NCI-H2081 (cell line): ENCODE results near the gene CMBL.
A peak's percentile ranks its signal among the peaks of the same experiment; 100 is the strongest.
"Not testable (repeated sequence)": the region's sequence is repeated elsewhere in the genome, so short reads cannot be mapped to it uniquely, and the experiment has no call there.

ENCODE experiments used
- DNase-seq, 2 experiments: peaks; one replicate each; lab custom pipeline; 2025; lab: John Stamatoyannopoulos, UW

Gene CMBL

DNA sequence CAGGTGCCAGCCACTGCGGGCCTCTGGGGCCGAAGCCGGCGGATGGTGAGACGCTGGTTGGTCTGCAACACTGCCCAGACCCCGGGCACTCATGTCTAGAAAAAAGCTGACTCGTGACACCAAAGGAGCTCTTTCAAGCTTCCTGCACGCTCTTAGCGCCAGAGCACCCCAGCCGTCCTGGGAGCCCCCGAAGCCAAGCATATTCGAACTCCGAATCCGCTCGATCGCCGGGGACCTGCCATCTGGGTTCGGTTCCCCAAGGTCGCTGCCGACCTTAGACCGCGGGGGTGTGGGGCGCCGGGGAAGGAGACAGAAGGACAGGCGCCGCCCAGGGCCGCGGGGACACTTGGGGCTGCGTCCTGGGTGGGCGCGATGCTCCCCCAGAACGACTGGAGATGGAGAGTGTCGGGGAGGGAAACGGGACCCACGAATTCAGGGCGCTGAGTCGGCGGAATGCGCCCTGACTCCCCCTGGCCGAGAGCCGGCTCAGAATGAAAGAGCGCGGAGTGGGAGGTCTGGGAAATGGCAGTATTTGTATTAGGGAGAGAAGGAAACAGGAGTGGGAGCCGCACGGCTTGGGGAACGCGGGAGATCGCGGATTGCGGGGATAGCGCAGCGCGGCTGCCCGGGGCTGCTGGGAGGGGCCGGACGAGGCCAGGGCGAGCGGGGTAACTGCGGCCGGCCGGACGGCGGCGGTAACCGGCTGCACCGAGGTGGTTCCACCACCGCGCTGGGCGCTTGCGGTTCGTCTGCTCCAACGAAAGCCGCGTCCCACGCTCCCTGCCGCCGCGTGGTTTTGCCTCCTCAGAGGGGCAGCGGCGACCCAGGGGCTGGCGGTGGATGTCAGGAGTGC is 25.7 kb upstream of the CMBL start:
- no peak for DNase-seq

DNA sequence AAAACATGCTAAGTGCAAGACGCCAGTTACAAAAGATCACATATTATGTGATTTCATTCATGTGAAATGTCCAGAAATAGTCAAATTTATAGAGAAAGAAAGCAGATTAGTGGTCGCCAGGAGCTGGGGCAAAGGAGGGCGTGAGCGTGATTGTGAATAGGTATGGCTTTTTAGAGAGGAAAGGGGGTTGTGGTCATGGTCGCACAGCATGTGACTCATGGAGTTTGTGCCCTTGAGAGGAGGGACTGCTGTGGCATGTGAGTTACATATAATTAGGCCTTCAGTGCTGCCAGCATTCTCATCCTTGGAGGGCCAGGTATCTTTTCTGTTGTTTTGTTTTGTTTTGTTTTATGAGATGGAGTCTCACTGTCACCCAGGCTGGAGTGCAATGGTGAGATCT is 24.6 kb upstream of the CMBL start:
- peak in 1 of 2 experiments; percentile 39 for DNase-seq

DNA sequence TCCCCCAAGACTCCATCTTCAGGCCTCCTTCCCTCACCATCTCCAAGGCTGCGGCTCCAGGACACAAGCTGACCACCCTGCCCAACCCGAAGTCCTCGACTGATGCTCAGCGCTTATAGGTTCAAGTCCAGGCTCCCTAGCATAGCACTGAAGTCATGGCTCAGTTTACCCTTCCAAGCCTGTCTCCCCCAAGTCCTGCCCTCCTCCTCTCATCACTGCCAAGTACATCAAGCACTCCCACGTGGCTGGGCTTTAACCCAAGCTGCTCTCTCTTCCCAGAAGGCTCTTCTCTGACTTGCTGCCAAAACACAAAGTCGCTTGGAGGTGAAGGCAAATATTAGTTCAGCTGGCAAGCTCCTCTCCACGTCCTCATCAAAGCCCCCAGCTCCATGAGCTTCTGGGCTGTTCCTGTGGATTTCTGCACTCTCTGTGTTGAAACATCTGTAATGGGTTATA is 23.7 kb upstream of the CMBL start:
- DNase-seq, result peak; percentile 97 to 100

DNA sequence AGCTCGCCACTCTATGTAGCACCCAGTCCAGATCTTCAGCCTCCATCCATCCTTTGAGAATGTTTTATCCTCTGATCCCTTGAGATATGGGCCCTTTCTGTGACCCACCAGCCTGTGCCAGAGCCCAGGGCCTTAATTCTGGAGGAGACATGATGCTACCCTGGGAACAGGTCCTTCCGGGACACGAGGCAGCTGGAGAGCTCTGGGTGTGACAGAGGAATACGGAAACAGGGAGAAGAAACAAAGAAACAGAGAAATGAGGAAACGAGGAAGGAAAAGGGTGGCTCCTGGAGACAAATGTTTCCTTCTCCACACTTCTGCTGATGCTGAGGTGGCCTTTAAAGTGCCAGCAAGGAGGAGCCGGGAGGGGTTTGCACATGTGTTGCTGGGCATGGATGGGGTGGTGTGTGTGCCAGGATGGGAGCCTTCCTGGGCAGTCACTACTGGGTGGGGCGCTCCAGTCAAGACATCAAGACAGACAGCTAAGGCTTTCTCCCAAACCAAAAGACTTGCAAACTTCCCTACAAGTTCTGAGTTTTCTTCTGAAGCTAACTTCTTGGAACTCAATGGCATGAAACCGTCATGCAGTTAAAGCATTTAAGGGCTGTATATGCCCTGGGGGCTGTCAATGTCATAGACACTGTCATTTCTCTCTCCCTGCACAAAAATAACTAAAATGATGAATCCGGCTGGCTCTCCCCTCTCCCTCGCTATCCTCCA is 23.0 kb upstream of the CMBL start:
- DNase-seq, result no peak

DNA sequence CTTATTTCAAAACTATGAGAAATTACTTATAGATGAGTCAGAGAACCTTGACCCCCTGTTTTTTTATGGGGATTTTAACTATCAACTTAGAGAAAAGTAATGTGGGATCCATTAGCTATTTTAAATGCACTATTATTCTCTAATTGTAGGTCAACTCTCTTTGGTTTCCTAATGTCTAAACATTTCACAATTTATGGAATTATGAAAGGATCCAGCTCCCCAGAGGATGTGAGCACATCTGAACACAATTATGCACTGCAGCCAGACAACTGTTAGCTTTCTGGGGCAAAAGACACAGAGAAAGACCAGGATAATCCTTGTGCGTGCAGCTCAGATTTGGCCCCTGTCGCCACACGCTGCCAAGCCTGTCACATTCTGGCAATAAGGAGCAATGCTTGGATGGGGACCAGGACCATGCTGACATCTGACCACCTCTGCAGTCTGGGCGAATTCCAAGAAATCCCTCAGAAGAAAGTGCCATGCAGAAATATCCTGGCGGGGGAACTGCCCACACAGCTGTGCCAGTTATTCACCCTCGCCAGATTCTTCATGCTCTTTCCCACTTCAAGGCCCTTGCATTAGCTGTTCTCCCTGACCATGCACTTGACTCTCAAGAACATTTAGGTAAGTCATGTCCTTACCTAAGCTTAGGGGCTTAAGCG is 22.2 kb upstream of the CMBL start:
- DNase-seq, result peak in 1 of 2 experiments; percentile 57

DNA sequence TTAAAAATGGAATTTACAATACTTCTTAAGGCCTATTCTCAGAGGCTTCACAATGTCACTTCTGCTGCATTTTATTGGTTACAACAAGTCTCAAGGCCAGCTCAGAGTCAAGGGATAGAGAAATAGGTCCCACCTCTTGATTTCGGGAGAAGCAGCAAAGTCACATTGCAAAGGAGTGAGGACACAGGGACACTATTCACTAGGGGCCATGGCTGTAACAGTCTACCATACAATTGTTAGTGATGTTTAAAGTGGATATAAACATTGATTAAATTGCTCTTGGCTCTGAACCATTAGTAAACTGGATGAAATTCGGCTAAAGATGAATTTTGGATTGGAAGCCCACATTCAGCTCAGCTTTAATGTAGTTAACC is 21.7 kb upstream of the CMBL start:
- DNase-seq, result no peak

DNA sequence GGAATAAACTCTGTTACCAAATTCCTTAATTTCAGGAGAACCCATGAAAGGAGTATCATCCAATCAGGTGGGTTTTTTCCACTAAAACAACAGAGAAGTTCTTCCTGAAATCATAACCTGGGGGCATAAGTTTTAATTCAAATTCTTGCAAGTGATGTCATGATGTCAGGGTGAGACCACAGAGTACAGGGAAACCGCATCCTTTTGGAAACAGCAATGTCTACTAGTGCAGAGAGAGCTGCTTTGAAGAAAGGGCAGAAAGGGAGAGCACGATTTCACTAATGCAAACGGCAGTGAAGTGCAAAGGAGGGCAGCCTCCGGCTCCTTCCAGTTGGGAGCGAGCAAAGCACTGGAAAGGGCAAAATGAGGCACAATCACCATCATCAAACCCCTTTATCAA is 20.6 kb upstream of the CMBL start:
- DNase-seq, result no peak

DNA sequence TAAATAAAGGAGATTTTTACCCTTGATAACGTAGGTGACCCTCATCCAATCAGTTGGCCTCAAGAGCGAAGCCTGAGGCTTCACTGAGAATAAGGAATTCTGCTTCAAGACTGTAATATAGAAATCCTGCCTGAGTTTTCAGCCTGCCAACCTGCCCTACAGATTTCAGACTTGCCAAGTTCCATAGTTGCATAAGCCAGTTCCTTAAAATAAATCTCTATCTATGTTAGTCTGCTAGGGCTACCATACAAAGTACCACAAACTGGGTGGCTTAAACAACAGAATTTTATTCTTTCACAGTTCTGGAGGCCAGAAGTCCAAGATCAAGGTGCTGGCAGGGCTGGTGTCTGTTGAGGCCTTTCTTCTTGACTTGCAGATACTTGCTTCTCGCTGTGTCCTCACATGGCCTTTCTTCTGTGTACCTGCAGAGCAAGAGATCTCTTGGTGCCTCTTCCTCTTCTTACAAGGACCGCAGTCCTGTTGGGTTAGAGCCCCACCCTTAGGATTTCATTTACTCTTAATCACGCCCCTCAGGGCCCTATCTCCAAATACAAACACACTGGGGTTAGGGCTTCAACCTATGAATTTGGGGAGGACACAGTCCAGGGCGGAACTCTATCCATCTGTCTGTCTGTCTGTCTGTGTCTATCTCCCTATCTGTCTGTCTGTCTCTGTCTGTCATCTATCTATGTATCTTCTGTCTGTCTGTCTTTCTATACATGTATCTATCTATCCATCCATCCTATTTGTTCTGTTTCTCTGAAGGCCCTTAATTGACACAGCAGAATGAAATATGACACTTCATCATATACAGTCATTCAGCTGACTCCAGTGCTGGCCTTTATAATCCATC is 17.0 kb upstream of the CMBL start:
- no peak for DNase-seq

DNA sequence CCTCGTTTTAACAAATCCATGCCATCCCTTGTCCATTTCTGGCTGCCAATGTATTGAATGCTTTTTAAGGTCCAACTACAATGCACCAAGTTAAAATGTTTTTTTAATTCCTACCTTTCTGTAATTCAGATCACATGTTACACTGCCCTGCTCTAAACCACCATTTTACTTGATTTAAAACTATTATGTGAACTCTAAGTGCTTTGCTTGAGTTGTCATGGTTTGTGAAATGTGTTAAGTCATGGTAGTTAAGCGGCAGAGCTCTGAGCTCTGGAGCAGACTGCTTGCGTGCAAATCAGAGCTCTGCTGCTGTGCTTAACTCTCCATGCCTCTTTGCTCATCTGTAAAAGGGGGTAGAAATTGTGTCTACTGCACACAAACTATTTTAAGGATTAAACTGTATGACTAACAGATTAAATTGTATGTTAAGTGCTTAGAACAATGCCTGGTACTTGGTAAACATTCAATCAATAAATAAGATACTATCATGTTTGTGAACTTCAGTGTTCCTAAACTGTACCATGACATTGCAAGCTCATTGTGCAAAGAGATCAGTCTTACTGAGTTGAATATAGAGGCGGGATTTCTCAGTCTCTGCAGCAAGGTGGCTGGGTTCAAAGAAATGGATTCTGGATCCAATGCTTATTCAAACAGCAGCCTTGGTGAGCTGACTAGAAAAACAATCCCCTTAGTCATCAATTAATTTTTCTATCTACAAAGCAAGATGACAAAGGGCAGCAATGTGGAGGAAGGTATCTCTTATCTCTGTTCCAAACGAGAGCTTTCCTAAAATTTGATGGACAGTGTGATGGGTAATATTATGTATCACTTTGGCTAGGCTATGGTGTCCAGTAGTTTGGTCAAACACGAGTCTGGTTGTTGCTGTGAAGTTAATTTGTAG is 16.1 kb upstream of the CMBL start:
- DNase-seq, result peak in 1 of 2 experiments; percentile 56

DNA sequence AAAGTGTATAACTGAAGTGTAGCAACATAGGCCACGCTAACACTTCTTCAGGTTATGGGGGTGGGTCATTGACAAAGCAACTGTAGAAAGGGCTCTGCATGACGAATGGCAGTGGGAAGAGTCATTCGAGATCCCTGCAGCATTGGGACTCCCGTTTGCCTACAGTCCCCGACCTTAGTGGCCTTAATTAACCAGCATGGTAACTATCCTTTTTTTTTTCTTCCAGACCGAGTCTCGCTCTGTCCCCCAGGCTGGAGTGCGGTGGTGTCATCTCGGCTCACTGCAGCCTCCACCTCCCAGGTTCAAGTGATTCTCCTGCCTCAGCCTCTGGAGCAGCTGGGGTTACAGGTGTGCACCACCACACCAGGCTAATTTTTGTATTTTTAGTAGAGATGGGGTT is 14.2 kb upstream of the CMBL start:
- DNase-seq, result no peak

DNA sequence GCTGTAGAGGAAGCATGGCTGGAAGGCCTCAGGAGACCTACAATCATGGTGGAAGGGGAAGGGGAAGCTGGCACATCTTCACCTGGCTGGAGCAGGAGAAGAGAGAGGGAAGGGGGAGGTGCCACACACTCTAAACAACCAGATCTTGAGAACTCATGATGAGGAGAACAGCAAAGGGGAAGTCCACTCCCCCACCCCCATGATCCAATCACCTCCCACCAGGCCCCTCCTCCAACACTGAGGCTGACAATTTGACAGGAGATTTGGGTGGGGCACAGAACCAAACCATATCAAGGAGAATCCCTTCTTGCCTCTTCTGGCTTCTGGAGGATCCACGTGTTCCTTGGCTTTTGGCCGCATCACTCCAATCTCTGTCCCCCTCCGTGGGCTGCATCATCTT is 13.1 kb upstream of the CMBL start:
- no peak for DNase-seq

DNA sequence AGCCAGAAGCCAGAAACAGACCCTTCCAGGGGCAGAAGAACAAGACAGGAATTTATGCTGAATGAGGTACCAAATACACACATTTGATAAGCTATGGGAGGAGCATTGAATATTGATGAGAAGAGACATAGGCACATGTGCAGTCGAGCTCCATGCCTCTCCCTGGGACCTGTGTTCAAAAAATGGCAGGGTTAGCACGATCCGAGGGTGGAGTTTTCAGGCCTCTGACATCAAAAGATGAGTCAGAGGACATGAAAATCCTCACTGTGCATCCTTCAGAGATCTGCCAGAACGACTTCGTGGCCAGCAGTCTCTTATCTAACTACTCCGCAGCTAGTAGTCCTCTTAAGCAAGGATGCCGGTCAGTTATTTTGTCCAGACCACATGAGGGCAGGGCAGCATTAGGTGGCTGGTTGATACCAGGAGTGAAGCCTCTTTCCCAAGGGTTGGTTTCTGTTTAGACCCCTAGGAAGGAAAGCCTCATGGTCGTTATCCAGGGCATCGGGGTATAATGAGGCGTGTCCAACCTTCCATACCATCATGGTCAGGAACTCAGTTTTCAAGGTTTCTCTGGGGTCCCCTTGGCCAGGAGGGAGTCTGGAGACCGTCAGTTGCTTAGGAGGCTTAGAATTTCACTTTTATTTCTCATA is 11.6 kb upstream of the CMBL start:
- DNase-seq, result no peak

DNA sequence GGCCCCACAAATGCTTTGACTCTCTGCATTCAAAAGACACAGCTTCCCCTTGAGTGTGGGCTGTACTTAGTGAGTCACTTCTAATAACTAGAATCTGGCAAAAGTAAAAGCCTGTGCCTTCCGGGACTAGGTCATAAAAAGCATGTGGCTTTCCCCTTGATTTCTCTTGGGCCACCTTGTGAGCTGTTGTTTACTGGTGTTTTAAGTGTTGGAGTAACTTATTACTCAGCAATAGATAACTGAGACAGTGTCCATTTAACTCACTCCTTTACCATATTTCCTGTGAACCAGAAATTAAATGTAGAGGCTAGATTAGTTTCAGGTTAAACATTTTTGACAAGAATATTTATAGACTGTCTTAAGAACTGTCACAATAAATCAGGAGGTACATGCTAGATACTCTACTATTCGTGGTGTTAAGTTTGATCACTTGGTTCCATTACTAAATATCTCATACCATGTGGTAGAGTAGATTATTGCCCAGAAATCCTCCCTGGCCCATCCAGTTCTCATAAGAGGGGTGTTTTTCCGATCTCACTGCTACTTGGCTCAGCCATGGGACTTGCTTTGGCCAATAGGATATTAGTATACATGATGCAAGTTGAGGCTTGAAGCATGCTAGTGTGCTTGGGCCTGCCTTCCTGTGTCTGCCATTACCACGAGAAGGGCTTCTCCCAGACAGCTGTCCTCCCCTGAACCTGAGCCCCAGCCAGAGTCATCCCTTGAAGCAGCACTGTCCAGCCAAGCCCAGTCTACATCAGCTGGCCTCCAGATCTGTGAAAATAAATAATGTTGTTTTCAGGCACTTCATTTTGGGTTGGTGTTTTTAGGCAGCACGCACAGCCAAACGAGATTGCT is 10.4 kb upstream of the CMBL start:
- no peak for DNase-seq

DNA sequence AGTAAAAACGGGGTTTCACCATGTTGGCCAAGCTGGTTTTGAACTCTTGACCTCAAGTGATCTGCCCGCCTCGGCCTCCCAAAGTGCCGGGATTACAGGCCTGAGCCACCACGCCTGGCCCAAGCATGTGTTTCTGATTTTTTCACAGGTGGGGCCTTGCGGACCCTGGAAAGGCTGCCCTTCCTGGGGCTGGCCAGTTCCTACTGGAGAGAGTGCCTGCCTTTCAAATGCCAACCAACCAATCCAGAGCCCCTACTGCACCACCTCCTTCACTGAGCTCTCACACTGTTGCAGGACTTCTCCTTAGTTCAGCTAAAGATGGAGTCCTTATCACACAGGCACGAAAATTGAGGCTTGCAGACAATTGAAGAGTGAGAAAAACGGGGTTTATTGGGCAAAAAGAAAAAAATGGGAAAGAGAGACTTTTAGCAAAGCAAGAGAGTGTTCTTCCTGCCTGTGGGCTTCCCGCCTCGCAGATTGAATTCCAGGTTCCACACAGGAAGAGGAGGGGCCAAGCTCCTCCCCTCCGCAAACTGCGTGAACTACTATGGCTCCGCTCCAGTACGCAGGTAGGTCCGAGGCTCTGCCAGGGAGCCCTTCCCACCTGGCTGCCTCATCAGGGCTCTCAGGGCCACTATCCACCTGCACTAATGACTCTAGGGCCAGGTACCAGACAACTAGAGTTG is 8.3 kb upstream of the CMBL start:
- peak in 1 of 2 experiments; percentile 47 for DNase-seq

DNA sequence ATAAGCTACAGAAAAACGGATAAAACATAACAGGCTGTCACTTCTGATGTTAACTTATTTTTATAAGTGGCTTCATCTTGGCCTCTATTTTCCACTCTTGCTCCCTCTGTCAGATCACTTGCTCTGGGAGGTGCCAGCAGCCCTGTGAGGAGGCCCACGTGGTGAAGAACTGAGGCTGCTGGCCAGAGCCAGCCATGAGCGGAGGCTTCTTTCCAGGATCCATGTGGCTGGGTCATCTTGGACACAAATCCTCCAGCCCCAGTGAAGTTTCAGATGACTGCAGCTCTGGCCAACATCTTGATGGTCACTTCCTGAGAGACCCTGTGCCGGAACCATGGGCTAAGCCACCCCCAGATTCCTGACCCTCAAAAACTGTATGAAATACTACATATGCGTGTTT is 7.5 kb upstream of the CMBL start:
- DNase-seq, result no peak

DNA sequence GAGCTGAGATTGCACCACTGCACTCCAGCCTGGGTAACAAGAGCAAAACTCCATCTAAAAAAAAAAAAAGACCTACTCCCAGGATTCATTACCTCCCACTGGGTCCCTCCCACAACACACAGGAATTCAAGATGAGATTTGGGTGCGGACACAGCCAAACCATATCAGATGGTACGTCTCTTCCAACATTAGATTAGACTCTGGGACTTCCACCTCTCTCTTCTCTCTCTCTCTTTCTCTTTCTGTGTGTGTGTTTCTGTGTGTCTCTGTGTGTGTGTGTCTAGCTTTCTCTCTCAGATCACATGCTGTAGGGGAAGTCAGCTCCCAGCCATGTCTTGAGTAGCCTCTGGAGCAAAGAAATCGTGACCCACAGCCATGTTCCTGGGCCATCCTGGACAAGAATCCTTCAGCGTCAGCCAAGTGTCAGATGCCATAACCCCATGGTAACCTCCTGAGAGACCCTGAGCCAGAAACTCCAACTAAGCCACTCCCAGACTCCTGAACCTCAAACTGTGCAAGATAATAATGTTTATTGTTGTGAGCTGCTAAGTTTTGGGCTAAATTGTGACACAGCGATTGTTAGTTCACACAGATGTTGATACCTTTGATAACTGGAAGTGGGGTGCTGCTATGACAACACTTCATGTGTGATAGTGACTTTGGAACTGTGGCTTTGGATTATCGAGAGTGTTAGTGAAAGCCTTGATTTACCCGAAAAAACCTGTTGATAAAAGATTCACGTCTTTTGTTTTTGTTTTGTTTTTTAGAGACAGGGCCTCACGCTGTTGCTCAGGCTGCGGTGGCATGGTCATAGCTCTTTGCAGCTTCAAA is 4.1 kb upstream of the CMBL start:
- no peak for DNase-seq

DNA sequence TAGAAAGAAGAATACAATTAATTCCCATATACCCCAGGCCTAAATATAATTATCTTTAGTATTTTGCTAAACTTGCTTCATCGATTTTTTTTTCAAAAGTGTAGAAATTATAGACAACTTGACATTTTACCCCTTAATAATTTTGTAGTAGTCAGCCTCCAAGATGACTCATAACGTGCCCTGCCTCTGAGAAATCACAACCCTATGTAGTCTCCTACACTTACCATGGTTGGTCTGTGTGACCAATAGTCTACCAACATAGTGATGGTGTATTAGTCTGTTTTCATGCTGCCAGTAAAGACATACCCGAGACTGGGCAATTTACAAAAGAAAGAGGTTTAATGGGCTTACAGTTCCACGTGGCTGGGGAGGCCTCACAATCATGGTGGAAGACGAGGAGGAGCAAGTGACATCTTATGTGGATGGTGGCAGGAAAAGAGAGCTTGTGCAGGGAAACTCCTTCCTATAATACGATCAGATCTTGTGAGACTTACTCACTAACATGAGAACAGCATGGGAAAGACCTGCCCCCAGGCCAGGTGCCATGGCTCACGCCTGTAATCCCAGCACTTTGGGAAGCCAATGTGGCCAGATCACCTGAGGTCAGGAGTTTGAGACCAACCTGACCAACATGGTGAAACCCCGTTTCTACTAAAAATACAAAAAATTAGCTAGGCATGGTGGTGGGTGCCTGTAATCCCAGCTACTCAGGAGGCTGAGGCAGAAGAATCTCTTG is 3.3 kb upstream of the CMBL start:
- not testable (repeated sequence) for DNase-seq
